Kidney (tissue), 14 donors: ENCODE data around the gene DAP3. TPM values are rescaled to one million over a fixed set of nuclear protein-coding genes. Genes with fewer than 3 reads are reported as not detected.
"Not testable (repeated sequence)": the region's sequence is repeated elsewhere in the genome, so short reads cannot be mapped to it uniquely, and the experiment has no call there.

Source experiments
- DNase-seq, 5 donors: peaks; one replicate each; pipeline ENCODE4 v3.0.0-alpha.2; 2013 to 2020
- FAIRE-seq: peaks from 2 replicates; lab custom pipeline; 2012; peaks lifted over from hg19 to GRCh38; lab: Jason Lieb, UNC
- H3K27ac ChIP-seq, 2 donors: one replicate each; pipeline ENCODE4 v1.7.0; 2013; ENCODE audit warnings: low read depth in 2 of 2, low read length in 2 of 2, inconsistent platforms in 1 of 2
- H3K27me3 ChIP-seq: one replicate; pipeline ENCODE4 v1.7.1; 2013; ENCODE audit warnings: low read length, inconsistent platforms; ENCODE audit not compliant: control insufficient read depth, insufficient read depth
- H3K36me3 ChIP-seq, 3 donors: one replicate each; pipeline versions ENCODE4 v1.7.0 to v1.7.1; 2013; ENCODE audit warnings: low read length in 3 of 3, control low read depth in 1 of 3, inconsistent platforms in 1 of 3; ENCODE audit not compliant: insufficient read depth in 3 of 3, control insufficient read depth in 2 of 3
- H3K4me1 ChIP-seq, 3 donors: one replicate each; pipeline versions ENCODE4 v1.7.0 to v1.7.1; 2013; ENCODE audit warnings: low read length in 3 of 3, inconsistent platforms in 1 of 3, low read depth in 1 of 3; ENCODE audit not compliant: control insufficient read depth in 2 of 3, insufficient read depth in 2 of 3
- H3K4me3 ChIP-seq, 3 donors: one replicate each; pipeline versions ENCODE4 v1.7.0 to v1.8.1; 2013; ENCODE audit warnings: low read length in 3 of 3, control low read depth in 1 of 3, inconsistent platforms in 1 of 3
- H3K9ac ChIP-seq, 3 donors: one replicate each; pipeline versions ENCODE4 v1.7.0 to v1.7.1; 2013; ENCODE audit warnings: low read length in 3 of 3, control low read depth in 1 of 3, inconsistent platforms in 1 of 3
- H3K9me3 ChIP-seq, 3 donors: one replicate each; pipeline versions ENCODE4 v1.7.0 to v1.7.1; 2013; ENCODE audit warnings: low read length in 3 of 3, control low read depth in 1 of 3, inconsistent platforms in 1 of 3; ENCODE audit not compliant: control insufficient read depth in 2 of 3, insufficient read depth in 1 of 3
- intact Hi-C: fragments of 100-400 bp; cut with DNase I; formaldehyde crosslinking; loops from one replicate; pipeline ENCODE4 v1.11.1; 2022
- polyA plus RNA-seq: library from polyadenylated mRNA; stranded (reverse); fragments of 350-450 nt; fragmentation: Illumina TruSeq; extraction: RNeasy Lipid Tissue Mini Kit (QIAGEN cat#74804); gene quantifications from one replicate; pipeline ENCODE4 v1.2.3, GENCODE V29; 2014; ENCODE audit warnings: low read depth, low replicate concordance; ENCODE audit not compliant: insufficient read depth
- total RNA-seq: library from RNA; stranded (reverse); fragmentation: NEBNext Ultra II Directional; extraction: Animal tissue kit (Norgen Biotek cat#: 25700); gene quantifications from one replicate; pipeline ENCODE4 v1.2.1, GENCODE V29; 2021
- TF ChIP-seq, protein P1 (sequence below): IDR thresholded peaks from 3 replicates; pipeline ENCODE4 v1.5.1; 2012; ENCODE audit warnings: mild to moderate bottlenecking, moderate library complexity, borderline replicate concordance; ENCODE audit not compliant: insufficient read depth; ENCODE audit errors: extremely low read depth
- donor health status: control.
- donor health status: control.
- donor health status: control.
- donor health status: control.
- donor health status: control.
- donor health status: DM: yes; HTN: yes; CAD: no.
- donor health status: Normal renal cell carcinoma (clear cell type).

The DAP3 gene
- total and polyA plus RNA-seq, 2 donors from 2014 or later = 85.2 to 92.2 TPM

DNA sequence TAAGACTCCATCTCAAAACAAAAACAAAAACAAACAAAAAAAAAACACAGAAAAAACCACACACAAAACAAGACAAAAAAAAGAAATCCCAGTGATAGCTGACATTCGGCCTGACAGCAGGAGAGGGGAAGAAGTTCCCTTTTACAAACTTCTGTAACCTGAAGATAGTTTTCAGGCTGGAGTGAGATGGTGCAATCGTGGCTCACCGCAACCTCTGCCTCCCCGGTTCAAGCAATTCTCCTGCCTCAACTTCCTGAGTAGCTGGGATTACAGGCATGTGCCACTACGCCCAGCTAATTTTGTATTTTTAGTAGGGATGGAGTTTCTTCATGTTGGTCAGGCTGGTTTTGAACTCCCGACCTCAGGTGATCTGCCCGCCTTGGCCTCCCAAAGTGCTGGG lies 75.1 kb downstream of the DAP3 start:
- FAIRE-seq, intact Hi-C loops, H3K27ac ChIP-seq: not testable (repeated sequence)

DNA sequence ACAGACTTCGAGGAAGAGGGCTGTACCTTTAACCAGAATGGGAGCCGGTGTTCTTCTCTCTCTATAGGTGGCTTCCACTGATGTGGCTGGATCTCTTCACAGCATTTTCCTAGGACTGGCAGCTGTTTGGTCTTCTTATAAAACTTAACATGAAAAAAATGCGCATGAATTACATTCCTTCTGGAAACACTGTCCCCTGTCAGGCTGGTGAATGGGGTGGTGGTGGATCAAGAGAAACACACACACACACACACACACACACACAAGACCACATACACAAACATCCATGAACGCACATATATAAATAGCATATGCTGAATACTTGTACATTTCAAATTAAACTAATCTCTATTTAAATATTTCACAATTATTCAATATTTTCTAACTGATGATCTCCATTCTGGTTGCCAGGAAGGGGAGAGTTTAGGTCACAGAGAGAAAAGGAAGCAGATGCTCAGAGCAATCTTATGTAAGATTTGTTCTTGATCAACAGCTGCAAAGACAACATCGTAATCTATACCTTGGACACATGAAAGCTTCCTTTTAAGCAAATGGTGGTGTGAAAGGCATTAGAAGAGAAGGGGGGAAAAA lies 78.6 kb downstream of the DAP3 start:
- H3K27me3 ChIP-seq, H3K4me1 ChIP-seq, H3K4me3 ChIP-seq, intact Hi-C loops, H3K9me3 ChIP-seq, FAIRE-seq, H3K27ac ChIP-seq, H3K9ac ChIP-seq, DNase-seq: not testable (repeated sequence)
- H3K36me3 ChIP-seq = peaks cover 5 to 41% (median 34%) of the 10 kb centered on the region in 3 donors

More for the DNA sequence above, 75.1 kb downstream of the DAP3 start:
- not testable (repeated sequence) for DNase-seq, H3K9ac ChIP-seq, H3K27me3 ChIP-seq, H3K4me3 ChIP-seq, H3K9me3 ChIP-seq, H3K4me1 ChIP-seq
- H3K36me3 ChIP-seq = peaks cover 12 to 51% (median 36%) of the 10 kb centered on the region in 3 donors

GRCh38 chr1:155769257-155769656 lies 80.4 kb downstream of the DAP3 start:
- Histone ChIP-seq H3K9ac (no peak overlapping the region), H3K4me3 (no peak overlapping the region), H3K4me1 (no peaks in the 10 kb centered on the region), H3K36me3 (peaks cover 7 to 41% (median 35%) of the 10 kb centered on the region in 3 donors), H3K27me3 (no peaks in the 10 kb centered on the region), H3K27ac (no peak overlapping the region), H3K9me3 (no peaks in the 10 kb centered on the region)
- TF ChIP-seq, protein P1, sequence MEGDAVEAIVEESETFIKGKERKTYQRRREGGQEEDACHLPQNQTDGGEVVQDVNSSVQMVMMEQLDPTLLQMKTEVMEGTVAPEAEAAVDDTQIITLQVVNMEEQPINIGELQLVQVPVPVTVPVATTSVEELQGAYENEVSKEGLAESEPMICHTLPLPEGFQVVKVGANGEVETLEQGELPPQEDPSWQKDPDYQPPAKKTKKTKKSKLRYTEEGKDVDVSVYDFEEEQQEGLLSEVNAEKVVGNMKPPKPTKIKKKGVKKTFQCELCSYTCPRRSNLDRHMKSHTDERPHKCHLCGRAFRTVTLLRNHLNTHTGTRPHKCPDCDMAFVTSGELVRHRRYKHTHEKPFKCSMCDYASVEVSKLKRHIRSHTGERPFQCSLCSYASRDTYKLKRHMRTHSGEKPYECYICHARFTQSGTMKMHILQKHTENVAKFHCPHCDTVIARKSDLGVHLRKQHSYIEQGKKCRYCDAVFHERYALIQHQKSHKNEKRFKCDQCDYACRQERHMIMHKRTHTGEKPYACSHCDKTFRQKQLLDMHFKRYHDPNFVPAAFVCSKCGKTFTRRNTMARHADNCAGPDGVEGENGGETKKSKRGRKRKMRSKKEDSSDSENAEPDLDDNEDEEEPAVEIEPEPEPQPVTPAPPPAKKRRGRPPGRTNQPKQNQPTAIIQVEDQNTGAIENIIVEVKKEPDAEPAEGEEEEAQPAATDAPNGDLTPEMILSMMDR = no peak
- intact Hi-C loops = no loop called here
- DNase-seq (no peak), FAIRE-seq (no peak)

DNA sequence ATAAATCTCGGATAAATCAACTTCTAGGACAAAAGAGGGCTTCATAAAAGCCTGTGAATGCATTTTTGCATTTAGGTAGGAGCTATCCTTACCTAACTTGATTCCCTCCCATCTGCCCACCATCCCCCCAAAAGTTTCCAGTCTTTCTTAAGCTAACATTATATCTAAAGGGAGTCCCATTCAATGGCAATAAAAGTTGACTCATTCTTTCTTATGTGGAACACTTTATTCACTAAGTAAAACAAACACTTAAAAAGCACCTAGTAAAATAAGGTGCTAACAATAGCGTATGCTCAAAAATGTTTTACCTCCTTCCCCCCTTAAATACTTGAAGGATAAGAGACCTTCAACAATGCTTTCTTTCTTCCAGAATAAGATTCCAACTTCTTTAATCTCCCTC lies 84.3 kb downstream of the DAP3 start:
- TF ChIP-seq, protein P1 = no peak
- Histone ChIP-seq H3K9ac (no peak overlapping the region), H3K27me3 (no peaks in the 10 kb centered on the region), H3K36me3 (peaks cover 4 to 52% (median 43%) of the 10 kb centered on the region in 3 donors), H3K4me3 (no peak overlapping the region), H3K9me3 (no peaks in the 10 kb centered on the region), H3K4me1 (no peaks in the 10 kb centered on the region), H3K27ac (no peak overlapping the region)
- DNase-seq (no peak), FAIRE-seq (no peak)
- intact Hi-C loops = no loop called here
